ENCODE data around the gene ZNF831.
A peak's percentile ranks its signal among the peaks of the same experiment; 100 is the strongest.

ZNF831 gene

DNA sequence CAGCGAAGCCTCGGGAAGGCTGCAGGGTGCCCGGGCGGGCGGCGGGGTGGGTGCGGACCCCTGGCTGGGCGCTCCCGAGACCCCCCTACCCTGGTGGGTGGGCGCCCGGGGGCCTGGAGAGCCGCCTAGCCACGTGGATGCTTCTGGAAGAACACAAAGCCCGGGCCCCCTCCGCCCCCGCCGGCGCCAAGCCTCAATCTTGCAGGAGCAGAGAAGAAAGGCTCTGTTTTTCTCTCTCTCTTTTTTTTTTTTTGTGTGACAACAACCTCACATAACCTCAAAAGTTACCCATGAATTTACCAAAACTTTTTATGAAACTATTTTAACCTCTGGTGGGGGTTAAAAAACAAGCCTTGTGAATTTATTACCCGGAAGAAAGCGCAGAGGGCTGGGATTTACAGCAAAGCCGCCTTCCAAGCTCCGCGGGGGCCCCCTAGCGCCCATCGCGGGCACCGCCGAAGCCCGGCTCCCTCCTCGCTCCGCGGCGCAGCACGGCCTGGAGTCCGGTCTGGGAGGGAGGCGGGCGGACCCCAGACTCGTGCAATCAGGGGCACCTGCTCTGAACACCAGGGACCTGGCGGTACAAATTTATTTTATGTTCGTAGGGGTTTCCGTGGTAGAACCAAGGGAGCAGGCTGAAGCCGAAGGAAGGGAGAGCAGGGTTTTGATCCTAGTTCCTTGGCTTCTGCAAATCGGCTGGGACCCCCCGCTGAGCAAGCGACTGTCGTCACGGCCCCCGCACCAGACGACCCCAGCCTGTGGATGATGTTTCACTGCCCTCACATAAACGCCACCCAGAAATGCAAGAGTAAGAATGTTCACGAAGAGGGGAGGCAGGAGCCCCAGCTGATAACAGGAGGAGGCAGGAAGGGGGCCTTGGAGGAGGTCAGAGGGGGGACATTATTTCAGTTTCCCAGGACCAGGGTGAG lies 58.9 kb downstream of the ZNF831 start:
- TF ChIP-seq, protein P1, sequence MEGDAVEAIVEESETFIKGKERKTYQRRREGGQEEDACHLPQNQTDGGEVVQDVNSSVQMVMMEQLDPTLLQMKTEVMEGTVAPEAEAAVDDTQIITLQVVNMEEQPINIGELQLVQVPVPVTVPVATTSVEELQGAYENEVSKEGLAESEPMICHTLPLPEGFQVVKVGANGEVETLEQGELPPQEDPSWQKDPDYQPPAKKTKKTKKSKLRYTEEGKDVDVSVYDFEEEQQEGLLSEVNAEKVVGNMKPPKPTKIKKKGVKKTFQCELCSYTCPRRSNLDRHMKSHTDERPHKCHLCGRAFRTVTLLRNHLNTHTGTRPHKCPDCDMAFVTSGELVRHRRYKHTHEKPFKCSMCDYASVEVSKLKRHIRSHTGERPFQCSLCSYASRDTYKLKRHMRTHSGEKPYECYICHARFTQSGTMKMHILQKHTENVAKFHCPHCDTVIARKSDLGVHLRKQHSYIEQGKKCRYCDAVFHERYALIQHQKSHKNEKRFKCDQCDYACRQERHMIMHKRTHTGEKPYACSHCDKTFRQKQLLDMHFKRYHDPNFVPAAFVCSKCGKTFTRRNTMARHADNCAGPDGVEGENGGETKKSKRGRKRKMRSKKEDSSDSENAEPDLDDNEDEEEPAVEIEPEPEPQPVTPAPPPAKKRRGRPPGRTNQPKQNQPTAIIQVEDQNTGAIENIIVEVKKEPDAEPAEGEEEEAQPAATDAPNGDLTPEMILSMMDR (IDR thresholded peaks at IDR 0.05; ENCODE audit: low read depth, low read length, missing control alignments): peak; percentile 82
- peak overlapping the region; percentile 49 for H3K4me3 ChIP-seq (ENCODE audit: low read depth, low read length)
- H3K27ac ChIP-seq: no peak overlapping the region
- DNase-seq: peak; percentile 57
- H3K36me3 ChIP-seq (replicated peaks): no peaks in the 10 kb centered on the region
- in situ Hi-C loops (cut with HindIII; ENCODE audit: low pct_ligation_motif_present, low sequenced_read_pairs): loop anchor here (25.0 kb wide), 1 partner anchor 360 kb away; the partner anchor contains the start of genes GNAS and GNAS-AS1
- H3K27me3 ChIP-seq (replicated peaks): peaks cover 14% of the 10 kb centered on the region

DNA sequence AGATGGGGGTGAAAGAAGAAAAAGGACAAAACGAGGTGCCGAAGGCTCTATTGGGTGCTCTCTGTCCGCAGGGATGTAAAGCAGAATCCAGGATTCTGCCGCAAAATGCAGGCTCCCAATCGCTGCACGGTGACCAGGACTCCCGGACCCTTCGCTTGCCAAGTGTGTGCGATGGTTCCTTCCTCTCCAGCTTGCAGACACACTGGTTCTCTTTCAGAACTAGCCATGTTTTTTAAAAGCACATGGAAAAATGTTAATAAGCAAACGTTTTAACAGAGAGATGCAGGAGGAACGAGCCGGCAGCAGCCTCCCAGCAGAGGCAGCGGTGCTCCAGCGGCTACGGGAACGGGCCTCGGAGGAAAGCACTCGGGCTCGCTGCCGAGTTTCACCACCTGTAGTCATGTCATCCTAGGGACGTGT lies 59.6 kb downstream of the ZNF831 start:
- peaks cover 14% of the 10 kb centered on the region for H3K27me3 ChIP-seq (replicated peaks)

DNA sequence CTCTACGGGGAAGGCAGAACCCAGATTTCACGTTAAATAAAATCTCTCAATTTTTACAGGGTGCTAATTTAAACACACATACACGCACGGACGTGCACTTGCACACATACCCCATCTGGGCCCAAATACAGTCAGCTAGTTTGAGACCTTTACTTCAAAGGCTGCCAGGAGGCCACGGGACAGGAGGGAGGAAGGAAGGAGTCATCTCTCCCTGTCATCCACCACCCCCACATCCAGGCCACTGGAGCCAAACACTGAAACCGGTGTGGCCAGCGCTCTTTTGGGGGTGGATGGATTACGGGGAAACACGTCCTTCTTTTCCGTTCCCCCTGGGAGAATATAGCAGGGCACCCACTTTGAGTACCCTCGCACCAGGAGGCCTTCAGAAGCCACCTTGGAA lies 60.1 kb downstream of the ZNF831 start:
- in situ Hi-C loops (cut with HindIII; ENCODE audit: low pct_ligation_motif_present, low sequenced_read_pairs): loop anchor here (25.0 kb wide), 1 partner anchor 361 kb away; the partner anchor contains the start of genes GNAS and GNAS-AS1
- H3K4me3 ChIP-seq (ENCODE audit: low read depth, low read length): no peak overlapping the region
- H3K27ac ChIP-seq: no peak overlapping the region
- DNase-seq: no peak
- peaks cover 14% of the 10 kb centered on the region for H3K27me3 ChIP-seq (replicated peaks)
- H3K36me3 ChIP-seq (replicated peaks): no peaks in the 10 kb centered on the region
- TF ChIP-seq, protein P1 (IDR thresholded peaks at IDR 0.05; ENCODE audit: low read depth, low read length, missing control alignments): no peak

More for the DNA sequence above, 59.6 kb downstream of the ZNF831 start:
- no peak for DNase-seq
- in situ Hi-C loops (cut with HindIII; ENCODE audit: low pct_ligation_motif_present, low sequenced_read_pairs): loop anchor here (25.0 kb wide), 1 partner anchor 361 kb away; the partner anchor contains the start of genes GNAS and GNAS-AS1
- H3K36me3 ChIP-seq (replicated peaks): no peaks in the 10 kb centered on the region
- TF ChIP-seq, protein P1 (IDR thresholded peaks at IDR 0.05; ENCODE audit: low read depth, low read length, missing control alignments): no peak
- H3K27ac ChIP-seq: no peak overlapping the region
- H3K4me3 ChIP-seq (ENCODE audit: low read depth, low read length): no peak overlapping the region

DNA sequence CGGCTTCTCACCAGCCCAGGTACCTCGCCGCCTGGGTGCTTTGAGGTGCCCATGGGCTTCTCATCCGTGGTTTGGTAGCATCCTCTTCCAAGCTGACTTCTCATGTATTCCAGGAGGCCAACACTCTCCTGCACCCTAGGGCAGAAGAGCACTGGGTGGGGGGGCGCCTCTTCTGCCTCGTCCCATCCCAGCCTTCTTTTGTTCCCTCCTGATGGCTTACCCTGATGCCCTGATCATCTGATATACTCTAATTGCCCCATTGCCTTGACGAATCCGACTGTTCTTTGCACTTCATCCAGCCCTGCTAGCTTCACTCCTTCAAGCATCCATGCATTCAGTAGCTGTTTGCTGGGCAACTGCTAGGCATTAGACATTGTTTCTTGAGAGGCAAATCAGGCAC lies 60.6 kb downstream of the ZNF831 start:
- no peak overlapping the region for H3K27ac ChIP-seq
- H3K4me3 ChIP-seq (ENCODE audit: low read depth, low read length): no peak overlapping the region
- peaks cover 14% of the 10 kb centered on the region for H3K27me3 ChIP-seq (replicated peaks)
- no peaks in the 10 kb centered on the region for H3K36me3 ChIP-seq (replicated peaks)
- in situ Hi-C loops (cut with HindIII; ENCODE audit: low pct_ligation_motif_present, low sequenced_read_pairs): loop anchor here (25.0 kb wide), 1 partner anchor 362 kb away; the partner anchor contains the start of genes GNAS and GNAS-AS1
- TF ChIP-seq, protein P1 (IDR thresholded peaks at IDR 0.05; ENCODE audit: low read depth, low read length, missing control alignments): no peak
- DNase-seq: no peak

DNA sequence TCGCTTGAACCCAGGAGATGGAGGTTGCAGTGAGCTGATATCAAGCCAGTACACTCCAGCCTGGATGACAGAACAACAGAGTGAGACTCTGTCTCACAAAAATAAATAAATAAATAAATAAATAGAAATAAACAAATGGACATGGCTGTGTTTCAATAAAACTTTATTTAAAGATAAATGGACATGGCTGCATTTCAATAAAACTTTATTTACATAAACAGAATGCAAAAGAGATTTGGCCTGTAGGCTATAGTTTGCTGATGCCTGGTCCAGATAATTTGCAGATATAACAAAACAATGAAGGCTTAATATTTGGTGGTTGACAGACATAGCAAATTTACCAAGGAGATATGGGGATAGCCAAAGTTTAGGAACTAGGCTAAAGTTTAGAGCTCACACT lies 66.8 kb downstream of the ZNF831 start:
- Histone ChIP-seq H3K27ac (no peak overlapping the region), H3K27me3 (replicated peaks) (no peaks in the 10 kb centered on the region), H3K4me3 (ENCODE audit: low read depth, low read length) (no peak overlapping the region), H3K36me3 (replicated peaks) (no peaks in the 10 kb centered on the region)
- in situ Hi-C loops (cut with HindIII; ENCODE audit: low pct_ligation_motif_present, low sequenced_read_pairs): no loop called here
- no peak for DNase-seq
- TF ChIP-seq, protein P1 (IDR thresholded peaks at IDR 0.05; ENCODE audit: low read depth, low read length, missing control alignments): no peak

Data from brain microvascular endothelial cell (primary cell).